22Rv1 (cell line): ENCODE results near the gene C6orf89.

Experiments used
- ZFX ChIP-seq: fragments of 450-650 bp; IDR thresholded peaks from 2 replicates; pipeline ENCODE4 v1.6.1; 2017; ENCODE audit warnings: antibody characterized with exemption, borderline replicate concordance
- TF ChIP-seq, protein P1 (sequence below): fragments of 450-650 bp; IDR thresholded peaks from 2 replicates; pipeline ENCODE4 v1.5.1; 2017; ENCODE audit warnings: mild to moderate bottlenecking

DNA sequence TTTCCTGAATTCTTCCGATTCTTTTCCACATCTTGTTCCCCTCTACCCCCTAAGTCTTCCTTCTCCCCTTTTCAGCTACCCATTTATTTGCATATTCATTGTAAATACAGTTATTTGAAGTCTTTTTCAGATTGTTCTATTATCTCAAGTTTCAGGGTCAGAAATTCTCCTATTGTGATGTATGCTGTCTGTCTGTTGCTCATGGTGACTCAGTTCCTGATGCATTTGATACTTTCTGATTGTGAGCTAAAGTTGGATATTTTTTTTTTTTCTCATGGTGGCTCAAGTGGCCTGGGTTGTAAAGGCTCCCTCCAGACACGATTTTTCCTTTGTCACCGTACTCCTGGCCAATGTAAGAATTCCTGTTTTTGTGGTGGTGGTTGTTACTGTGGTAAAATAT lies 63.9 kb downstream of the C6orf89 start:
- TF ChIP-seq, protein P1, sequence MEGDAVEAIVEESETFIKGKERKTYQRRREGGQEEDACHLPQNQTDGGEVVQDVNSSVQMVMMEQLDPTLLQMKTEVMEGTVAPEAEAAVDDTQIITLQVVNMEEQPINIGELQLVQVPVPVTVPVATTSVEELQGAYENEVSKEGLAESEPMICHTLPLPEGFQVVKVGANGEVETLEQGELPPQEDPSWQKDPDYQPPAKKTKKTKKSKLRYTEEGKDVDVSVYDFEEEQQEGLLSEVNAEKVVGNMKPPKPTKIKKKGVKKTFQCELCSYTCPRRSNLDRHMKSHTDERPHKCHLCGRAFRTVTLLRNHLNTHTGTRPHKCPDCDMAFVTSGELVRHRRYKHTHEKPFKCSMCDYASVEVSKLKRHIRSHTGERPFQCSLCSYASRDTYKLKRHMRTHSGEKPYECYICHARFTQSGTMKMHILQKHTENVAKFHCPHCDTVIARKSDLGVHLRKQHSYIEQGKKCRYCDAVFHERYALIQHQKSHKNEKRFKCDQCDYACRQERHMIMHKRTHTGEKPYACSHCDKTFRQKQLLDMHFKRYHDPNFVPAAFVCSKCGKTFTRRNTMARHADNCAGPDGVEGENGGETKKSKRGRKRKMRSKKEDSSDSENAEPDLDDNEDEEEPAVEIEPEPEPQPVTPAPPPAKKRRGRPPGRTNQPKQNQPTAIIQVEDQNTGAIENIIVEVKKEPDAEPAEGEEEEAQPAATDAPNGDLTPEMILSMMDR: no peak
- no peak for TF ChIP-seq ZFX
